ENCODE results near the gene XRN2.

Gene XRN2

GRCh38 chr20:21301940-21302663, 1.0 kb upstream of the XRN2 start:
- no peak for DNase-seq

GRCh38 chr20:21302664-21303060, 469 bp upstream of the XRN2 start:
- no peak for DNase-seq

DNA sequence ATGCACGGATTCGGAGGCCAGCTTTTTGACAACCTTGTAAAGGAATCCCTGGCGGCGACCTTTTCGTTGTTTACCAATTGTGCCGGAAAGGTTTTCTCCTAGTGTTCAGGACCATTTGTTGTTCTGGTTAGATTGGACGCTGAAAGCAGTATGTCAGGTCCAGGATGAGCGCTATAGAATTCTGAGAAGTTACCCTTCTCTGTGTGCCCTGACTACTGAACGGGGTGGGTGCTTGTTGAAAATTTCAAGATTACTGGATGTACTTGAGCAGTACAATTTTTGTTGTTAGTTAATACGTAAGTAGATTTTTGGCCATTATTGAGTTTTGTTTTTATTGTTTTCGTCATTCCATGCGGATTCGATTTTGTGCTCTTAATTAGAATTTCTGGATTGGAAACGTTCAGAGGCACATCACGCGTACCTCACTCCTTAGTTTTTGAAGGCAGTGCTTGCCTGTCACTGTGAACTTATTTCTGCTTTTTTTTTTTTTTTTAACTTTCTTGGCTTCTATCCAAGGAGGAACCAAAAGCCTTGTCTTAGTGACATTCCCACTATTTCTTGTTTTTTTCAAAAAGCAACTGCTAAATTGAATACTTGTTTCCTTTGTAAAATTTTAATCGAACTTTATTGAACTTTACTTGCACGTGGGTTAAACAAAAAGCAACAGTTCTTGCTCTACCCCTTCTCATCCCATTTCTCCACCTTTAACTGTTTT, 898 bp downstream of the XRN2 start:
- no peak for DNase-seq

DNA sequence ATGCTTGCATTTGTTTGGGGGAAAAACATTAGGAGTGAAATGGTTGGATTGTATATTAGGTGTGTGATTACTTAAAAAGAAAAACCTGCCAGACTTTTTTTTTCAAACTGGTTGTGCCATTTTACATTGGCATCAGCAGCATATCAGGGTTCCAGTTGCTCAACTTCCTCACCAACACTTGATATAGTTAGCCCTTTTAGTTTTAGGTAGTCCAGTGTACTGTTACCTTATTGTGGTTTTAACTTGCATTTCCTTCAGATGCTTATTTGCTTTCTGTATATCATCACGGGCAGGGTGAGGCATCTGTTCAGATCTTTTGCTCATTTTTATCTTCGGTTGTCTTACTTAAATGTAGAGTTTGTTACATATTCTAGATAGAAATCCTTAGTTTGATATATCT, 5.2 kb downstream of the XRN2 start:
- no peak for DNase-seq

DNA sequence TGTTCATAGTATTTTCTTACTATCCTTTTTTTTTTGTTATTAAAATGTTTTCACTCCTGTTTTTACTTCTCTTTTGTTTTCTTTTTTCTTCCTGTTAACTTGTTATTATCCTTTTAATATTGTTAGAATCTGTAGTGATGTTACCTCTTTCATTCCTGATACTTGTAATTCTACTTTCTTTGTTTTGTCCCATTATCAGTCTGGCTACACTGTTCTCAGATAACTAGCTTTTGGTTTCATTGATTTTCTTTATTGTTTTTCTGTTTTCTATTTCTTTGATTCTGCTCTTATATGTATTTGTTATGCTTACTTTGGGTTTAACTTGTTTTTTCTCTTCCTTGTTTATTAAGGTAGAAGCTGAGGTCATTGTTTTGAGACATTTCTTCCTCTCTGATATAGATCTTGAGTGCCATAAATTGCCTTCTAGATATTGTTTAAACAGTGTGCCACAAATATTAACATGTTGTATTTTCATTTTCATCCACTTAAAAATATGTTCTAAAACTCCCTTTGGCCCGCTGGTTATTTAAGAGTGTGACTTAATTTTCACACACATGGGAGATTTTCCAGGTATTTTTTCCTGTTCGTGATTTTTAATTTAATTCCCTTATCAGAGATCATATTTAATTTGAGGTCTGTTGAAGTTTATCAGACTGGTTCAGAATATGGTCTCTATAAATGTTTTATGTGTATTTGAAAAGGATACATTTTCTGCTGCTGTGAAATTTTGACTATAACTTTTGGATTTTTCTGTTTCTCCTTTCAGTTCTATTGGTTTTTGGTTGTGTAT, 6.7 kb downstream of the XRN2 start:
- DNase-seq = no peak

- no peak for DNase-seq
These were observed 9.8 kb downstream of the XRN2 start for GRCh38 chr20:21312813-21313474.

DNA sequence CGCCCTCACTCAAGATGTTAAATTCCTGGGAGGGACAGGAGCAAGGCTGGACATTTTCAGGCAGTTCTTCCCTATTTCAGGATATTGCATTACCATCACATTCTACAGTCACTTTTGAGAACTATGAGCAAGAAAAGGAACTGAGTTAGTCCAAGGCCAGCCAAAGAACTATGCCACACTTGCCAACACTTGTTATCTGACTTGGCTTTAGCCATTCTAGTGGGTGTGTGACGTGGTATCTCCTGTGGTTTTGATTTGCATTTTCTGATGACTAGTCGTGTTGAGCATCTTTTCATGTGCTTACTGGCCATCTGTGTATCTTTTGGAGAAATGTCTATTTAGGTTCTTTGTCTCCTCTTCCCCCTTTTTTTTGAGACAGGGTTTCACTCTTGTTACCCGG, 12.0 kb downstream of the XRN2 start:
- DNase-seq = peak in 1 of 2 experiments; percentile 42

DNA sequence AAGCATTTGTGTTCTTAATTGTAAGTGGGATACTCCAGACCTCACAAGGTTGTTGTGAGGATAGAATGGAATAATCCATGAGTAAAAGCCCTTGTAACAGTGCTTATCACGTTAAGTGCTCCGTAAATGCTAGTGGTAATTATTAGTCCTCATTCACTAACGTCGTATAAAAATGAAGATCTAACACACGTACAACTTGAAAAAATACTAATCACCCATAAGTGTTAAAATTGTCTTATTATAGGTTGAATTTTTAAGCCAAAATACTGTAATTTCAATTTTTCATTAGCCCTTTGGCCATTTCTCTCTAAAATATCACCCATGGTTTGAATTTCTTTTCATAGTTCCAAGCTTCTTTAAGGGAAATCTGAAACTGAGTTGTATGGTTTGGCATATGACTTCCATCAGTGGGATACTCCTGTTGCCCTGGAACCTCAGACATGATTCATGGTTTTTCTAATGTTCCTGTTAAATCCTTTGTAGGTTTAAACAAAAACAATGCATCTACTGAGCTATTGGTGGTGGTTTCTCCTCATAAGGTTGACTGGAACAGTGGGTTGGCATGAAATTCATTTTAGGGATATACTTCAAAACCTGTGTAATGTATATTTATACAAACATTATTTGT, 19.1 kb downstream of the XRN2 start:
- no peak for DNase-seq

- no peak for DNase-seq
These were observed 19.8 kb downstream of the XRN2 start for GRCh38 chr20:21322921-21323331.

DNA sequence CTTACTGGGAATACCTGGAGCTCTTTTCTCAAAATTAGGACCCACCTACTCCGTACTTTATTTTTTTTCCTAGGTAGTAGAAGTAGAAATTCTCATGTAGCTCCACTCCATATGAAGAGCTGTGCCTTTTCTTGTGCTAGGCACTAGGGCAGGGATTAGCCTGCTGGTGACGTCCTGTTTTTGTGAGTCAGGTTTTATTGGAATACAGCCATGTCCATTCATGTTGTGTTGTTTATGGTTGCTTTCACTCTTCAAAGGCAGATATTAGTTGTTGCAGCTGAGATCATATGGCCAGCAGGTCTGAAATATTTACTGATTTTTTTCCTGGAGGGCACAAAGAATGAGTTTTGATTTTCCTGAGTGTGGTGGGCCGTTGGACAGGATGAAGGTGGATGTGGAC, 20.5 kb downstream of the XRN2 start:
- no peak for DNase-seq

GRCh38 chr20:21324126-21324525, 21.0 kb downstream of the XRN2 start:
- DNase-seq = no peak

- DNase-seq = no peak
These were observed 22.2 kb downstream of the XRN2 start for GRCh38 chr20:21325296-21325695.

DNA sequence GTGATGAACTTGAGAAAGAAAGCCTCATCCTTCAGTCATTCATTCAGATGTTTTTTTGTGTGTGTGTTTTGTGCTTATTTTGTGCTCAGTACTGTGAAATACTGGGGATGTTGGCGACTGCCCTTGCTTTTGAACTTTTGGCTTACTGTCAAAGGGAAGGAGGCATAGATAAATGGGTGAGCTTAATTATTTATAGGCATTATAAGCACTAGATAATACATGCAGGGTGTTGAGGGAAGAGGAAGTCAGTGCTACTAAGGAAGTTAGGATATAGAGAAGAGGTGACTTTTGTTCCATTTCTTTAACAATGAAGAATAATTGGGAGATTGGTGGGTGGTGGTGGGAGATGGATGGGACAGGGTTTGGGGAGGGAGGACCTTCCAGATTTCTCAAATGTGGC, 23.6 kb downstream of the XRN2 start:
- DNase-seq = no peak

GRCh38 chr20:21336455-21337151, 33.5 kb downstream of the XRN2 start:
- DNase-seq = no peak

DNA sequence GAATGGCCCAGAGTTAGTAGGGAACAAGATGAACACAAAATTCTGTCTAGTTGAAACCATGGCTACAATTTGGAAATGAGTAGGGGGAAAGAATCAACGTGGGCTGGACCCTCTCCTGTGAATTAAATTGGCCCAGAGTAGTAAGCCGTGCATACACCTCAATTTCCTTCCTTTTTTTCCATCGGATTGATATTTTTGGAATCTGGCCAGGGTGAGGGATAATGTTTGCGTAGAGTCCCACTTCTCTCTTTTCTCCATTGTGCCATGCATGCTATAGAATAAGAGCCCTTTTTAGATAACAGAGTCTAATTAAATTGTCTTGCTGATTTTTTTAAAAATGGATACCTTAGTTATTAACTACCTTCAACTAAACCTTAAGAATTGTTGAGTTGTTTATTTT, 35.2 kb downstream of the XRN2 start:
- DNase-seq = no peak

GRCh38 chr20:21339499-21339898, 36.4 kb downstream of the XRN2 start:
- DNase-seq = no peak

- DNase-seq = no peak
These were observed 38.0 kb downstream of the XRN2 start for GRCh38 chr20:21340991-21341697.

DNA sequence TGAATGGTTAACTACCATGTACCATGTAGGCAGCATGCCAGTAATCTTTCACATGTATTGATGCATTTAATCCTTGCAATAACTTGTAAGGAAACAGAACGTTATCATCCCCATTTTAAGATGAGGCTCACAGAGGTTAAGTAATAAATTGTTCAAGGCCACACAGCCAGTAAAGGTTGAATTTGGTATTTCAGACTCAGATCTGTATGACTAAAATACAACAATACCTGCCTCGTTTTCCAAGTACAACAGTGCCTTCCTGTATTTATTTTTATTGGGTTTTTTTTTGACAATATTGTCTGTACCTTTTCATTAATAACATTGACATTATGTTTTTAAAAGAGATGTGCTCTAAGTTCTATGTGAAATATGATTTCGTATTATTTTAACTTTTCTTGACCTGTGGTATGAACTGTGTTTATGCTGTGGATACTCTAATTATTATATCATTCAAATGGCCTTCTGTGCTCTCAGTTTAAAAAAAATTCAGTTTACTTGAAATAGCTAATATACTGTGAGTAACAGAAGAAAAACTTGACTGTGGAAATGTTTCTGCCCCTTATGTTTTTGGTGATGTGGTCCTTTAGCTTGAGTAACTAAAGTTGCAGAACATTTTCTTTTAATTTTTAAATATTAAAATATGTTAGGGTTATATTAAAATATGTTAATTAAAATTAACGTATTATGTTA, 39.7 kb downstream of the XRN2 start:
- DNase-seq = no peak

- DNase-seq = no peak
These were observed 41.2 kb downstream of the XRN2 start for GRCh38 chr20:21344206-21344900.

GRCh38 chr20:21344961-21345360, 41.8 kb downstream of the XRN2 start:
- no peak for DNase-seq
